PC-9 (cell line): ENCODE results near the gene CXorf65. TPM values are rescaled to one million over a fixed set of nuclear protein-coding genes. Genes with fewer than 3 reads are reported as not detected.

ENCODE experiments used
- BruUV-seq: library from RNA; stranded (reverse); fragments of 400-500 nt; replicated peaks from 2 replicates; lab custom pipeline; 2021; lab: Mats Ljungman, UMichigan
- CTCF ChIA-PET: fragments of 300-600 bp; sonication (Branson Sonifier 250); formaldehyde crosslinking; loops from one replicate; lab custom pipeline; 2022; ENCODE audit warnings: antibody characterized with exemption; lab: Charles Lee
- POLR2A ChIA-PET: fragments of 300-600 bp; sonication (Branson Sonifier 250); formaldehyde crosslinking; loops from one replicate; lab custom pipeline; 2022; ENCODE audit warnings: antibody characterized with exemption; ENCODE audit not compliant: unreplicated experiment; lab: Charles Lee
- DNase-seq, 2 experiments: peaks; one replicate each; pipeline versions ENCODE4 v3.0.0 to v3.0.0-alpha.2; 2015 to 2022; ENCODE audit warnings: mixed read lengths in 1 of 2
- H2AFZ ChIP-seq: fragments of 200-600 bp; sonication (generic); 2 replicates; pipeline ENCODE4 v1.8.1; 2017; ENCODE audit warnings: antibody characterized with exemption
- H3F3A ChIP-seq: fragments of 200-600 bp; sonication (generic); 2 replicates; pipeline ENCODE4 v1.8.1; 2017; ENCODE audit warnings: antibody characterized with exemption, mild to moderate bottlenecking, low read depth; ENCODE audit not compliant: insufficient read depth
- H3K27ac ChIP-seq: fragments of 200-600 bp; sonication (generic); 2 replicates; pipeline ENCODE4 v1.6.1; 2016; ENCODE audit warnings: mixed run types
- H3K27me3 ChIP-seq: fragments of 200-600 bp; sonication (generic); 2 replicates; pipeline ENCODE4 v1.6.1; 2016; ENCODE audit warnings: low read depth, mixed run types; ENCODE audit not compliant: insufficient read depth
- H3K36me3 ChIP-seq: fragments of 200-600 bp; sonication (generic); 2 replicates; pipeline ENCODE4 v1.6.1; 2016; ENCODE audit warnings: low read depth, mixed run types
- H3K4me1 ChIP-seq: fragments of 200-600 bp; sonication (generic); replicated peaks from 2 replicates; pipeline ENCODE4 v1.6.1; 2016; ENCODE audit warnings: mixed run types; ENCODE audit not compliant: insufficient read depth
- H3K4me2 ChIP-seq: fragments of 200-600 bp; sonication (generic); 2 replicates; pipeline ENCODE4 v1.6.1; 2017; ENCODE audit warnings: mixed run types
- H3K4me3 ChIP-seq: fragments of 200-600 bp; sonication (generic); 2 replicates; pipeline ENCODE4 v1.6.1; 2016; ENCODE audit warnings: mixed run types
- H3K79me2 ChIP-seq: fragments of 200-600 bp; sonication (generic); 2 replicates; pipeline ENCODE4 v1.6.1; 2017; ENCODE audit warnings: low read depth, mixed run types
- H3K9me2 ChIP-seq: fragments of 200-600 bp; sonication (generic); 2 replicates; pipeline ENCODE4 v1.8.1; 2017; ENCODE audit warnings: mild to moderate bottlenecking; ENCODE audit not compliant: insufficient read depth
- H3K9me3 ChIP-seq: fragments of 200-600 bp; sonication (generic); 2 replicates; pipeline ENCODE4 v1.8.1; 2016; ENCODE audit warnings: low read depth; ENCODE audit not compliant: insufficient read depth
- H4K20me1 ChIP-seq: fragments of 200-600 bp; sonication (generic); 2 replicates; pipeline ENCODE4 v1.8.1; 2017; ENCODE audit not compliant: insufficient read depth
- CTCF ChIP-seq: fragments of 200-600 bp; sonication (generic); conservative IDR thresholded peaks from 2 replicates; pipeline ENCODE4 v1.6.1; 2017; ENCODE audit warnings: mixed run types, antibody characterized with exemption, mild to moderate bottlenecking, moderate library complexity
- EZH2 ChIP-seq: fragments of 200-600 bp; sonication (generic); IDR thresholded peaks from 2 replicates; pipeline ENCODE4 v1.8.0; 2017; ENCODE audit warnings: antibody characterized with exemption, low read depth
- intact Hi-C: fragments of 100-400 bp; cut with micrococcal nuclease; formaldehyde crosslinking; loops from one replicate; pipeline ENCODE4 v1.10.0; 2022; ENCODE audit not compliant: unreplicated experiment
- total RNA-seq: library from RNA; stranded (reverse); gene quantifications from 2 replicates; pipeline ENCODE4 v1.2.3, GENCODE V29; 2021

CXorf65 gene
- total RNA-seq, 1 experiment from 2014 or later = not detected

GRCh38 chrX:71095981-71096759, 10.4 kb downstream of the CXorf65 start:
- intact Hi-C loops = no loop called here
- H3K4me2 ChIP-seq = peak overlapping the region; percentile 95
- no peaks in the 10 kb centered on the region for H3K9me2 ChIP-seq
- no peaks in the 10 kb centered on the region for H4K20me1 ChIP-seq
- no peaks in the 10 kb centered on the region for H3F3A ChIP-seq
- no peaks in the 10 kb centered on the region for H3K4me1 ChIP-seq
- ChIA-PET CTCF (no interaction called here), POLR2A (no interaction called here)
- TSS peak; percentile 72 for BruUV-seq
- H3K27me3 ChIP-seq = no peaks in the 10 kb centered on the region
- peak overlapping the region; percentile 68 for H3K4me3 ChIP-seq
- H3K9me3 ChIP-seq = no peaks in the 10 kb centered on the region
- no peak overlapping the region for H3K27ac ChIP-seq
- no peaks in the 10 kb centered on the region for H3K79me2 ChIP-seq
- peak overlapping the region; percentile 90 for H2AFZ ChIP-seq
- no peaks in the 10 kb centered on the region for H3K36me3 ChIP-seq
- TF ChIP-seq EZH2 (no peak), CTCF (no peak)
- peak in 1 of 2 experiments; percentile 14 for DNase-seq

- peak; percentile 73 to 85 for DNase-seq
- no peaks in the 10 kb centered on the region for H3K9me3 ChIP-seq
- H3K4me3 ChIP-seq = peak within 1 kb of the TSS; percentile 68
- H3K27ac ChIP-seq = no peak within 1 kb of the TSS
- TF ChIP-seq CTCF (no peak), EZH2 (no peak)
- CTCF ChIA-PET = no interaction called here
- intact Hi-C loops = no loop called here
- no TSS peak for BruUV-seq
- POLR2A ChIA-PET = no interaction called here
- H3F3A ChIP-seq = no peaks in the 10 kb centered on the region
- no peaks in the 10 kb centered on the region for H4K20me1 ChIP-seq
- H3K27me3 ChIP-seq = no peaks in the 10 kb centered on the region
- H3K4me2 ChIP-seq = peak within 1 kb of the TSS; percentile 95
- H3K9me2 ChIP-seq = no peaks in the 10 kb centered on the region
- no peaks in the 10 kb centered on the region for H3K79me2 ChIP-seq
- no peaks in the 10 kb centered on the region for H3K4me1 ChIP-seq
- peak within 1 kb of the TSS; percentile 96 for H2AFZ ChIP-seq
- no peaks in the 10 kb centered on the region for H3K36me3 ChIP-seq
Measured at GRCh38 chrX:71095555-71095980, 11.0 kb downstream of the CXorf65 start, which contains the start of gene FOXO4. Gene FOXO4, plus strand, starts transcription at chrX:71095851. Its CDS starts 678 bp downstream, at chrX:71096529.

- Histone ChIP-seq H2AFZ (peak overlapping the region; percentile 96), H3K4me2 (peak overlapping the region; percentile 79), H3K9me3 (no peaks in the 10 kb centered on the region), H3K36me3 (no peaks in the 10 kb centered on the region), H3K4me3 (peak overlapping the region; percentile 68), H3K27ac (no peak overlapping the region), H3K4me1 (no peaks in the 10 kb centered on the region), H3F3A (no peaks in the 10 kb centered on the region), H3K27me3 (no peaks in the 10 kb centered on the region), H3K9me2 (no peaks in the 10 kb centered on the region), H4K20me1 (no peaks in the 10 kb centered on the region), H3K79me2 (no peaks in the 10 kb centered on the region)
- intact Hi-C loops = no loop called here
- POLR2A ChIA-PET = no interaction called here
- DNase-seq = no peak
- no TSS peak for BruUV-seq
- TF ChIP-seq CTCF (no peak), EZH2 (no peak)
- CTCF ChIA-PET = no interaction called here
Measured at GRCh38 chrX:71095033-71095432, 11.5 kb downstream of the CXorf65 start.
